Urinary bladder (tissue), 4 donors: ENCODE measurements around the gene CFAP97D2. TPM values are rescaled to one million over a fixed set of nuclear protein-coding genes. Genes with fewer than 3 reads are reported as not detected.
"Not testable (repeated sequence)": the region's sequence is repeated elsewhere in the genome, so short reads cannot be mapped to it uniquely, and the experiment has no call there.

Source experiments
- DNase-seq: peaks from one replicate; pipeline ENCODE4 v3.0.0-alpha.2; 2015; ENCODE audit errors: extremely low spot score
- H3K27ac ChIP-seq: one replicate; pipeline ENCODE4 v1.5.1; 2013; ENCODE audit warnings: low read depth, mild to moderate bottlenecking, moderate library complexity
- H3K36me3 ChIP-seq: one replicate; pipeline ENCODE4 v1.6.1; 2013; ENCODE audit warnings: mild to moderate bottlenecking, moderate library complexity; ENCODE audit not compliant: insufficient read depth
- H3K4me1 ChIP-seq: one replicate; pipeline ENCODE4 v1.6.1; 2013; ENCODE audit warnings: mild to moderate bottlenecking, moderate library complexity; ENCODE audit not compliant: insufficient read depth
- H3K4me3 ChIP-seq: one replicate; pipeline ENCODE4 v1.5.1; 2013; ENCODE audit warnings: low read depth, low read length
- WGBS: extraction: QIAGEN DNeasy Blood & Tissue Kit; methylation state at CpG from one replicate; pipeline ENCODE4 v1.1.7; 2013; 5-methylcytosine and 5-hydroxymethylcytosine counted together
- polyA plus RNA-seq: library from polyadenylated mRNA; stranded (reverse); fragments of 200-250 nt; gene quantifications from one replicate; pipeline ENCODE4 v1.2.3, GENCODE V29; 2013
- total RNA-seq: library from RNA; depleted of rRNA; stranded (reverse); fragments of >200 nt; gene quantifications from one replicate; pipeline ENCODE4 v1.2.3, GENCODE V29; 2014
- donor health status: healthy with polysubstance abuse.
- donor health status: healthy.

CFAP97D2 gene
- total RNA-seq: not detected
- polyA plus RNA-seq: not detected

- Histone ChIP-seq H3K4me1 (peaks cover 2% of the 10 kb centered on the region), H3K36me3 (no peaks in the 10 kb centered on the region), H3K27ac (no peak within 1 kb of the TSS), H3K4me3 (no peak within 1 kb of the TSS)
- 47% methylated on average over 13 of the region's 13 CpGs for WGBS
- DNase-seq: no peak
Measured at GRCh38 chr13:114179087-114179658, at the start of gene CFAP97D2. Gene CFAP97D2 (plus strand): TSS chr13:114179257. CDS start chr13:114179331, 74 bp downstream.

- 67% methylated on average over 9 of the region's 9 CpGs for WGBS
- peaks cover 3% of the 10 kb centered on the region for H3K4me1 ChIP-seq
- DNase-seq: no peak
Measured at GRCh38 chr13:114129649-114130062, 49.4 kb upstream of the CFAP97D2 start.

GRCh38 chr13:114130131-114130836 lies 48.8 kb upstream of the CFAP97D2 start:
- Histone ChIP-seq H3K4me3 (peak overlapping the region; percentile 84), H3K27ac (peak overlapping the region; percentile 76), H3K36me3 (no peaks in the 10 kb centered on the region), H3K4me1 (peaks cover 3% of the 10 kb centered on the region)
- no peak for DNase-seq
- WGBS: 37% methylated on average over 18 of the region's 18 CpGs

More at GRCh38 chr13:114129649-114130062, 49.4 kb upstream of the CFAP97D2 start:
- Histone ChIP-seq H3K27ac (no peak overlapping the region), H3K4me3 (no peak overlapping the region), H3K36me3 (no peaks in the 10 kb centered on the region)

- peaks cover 3% of the 10 kb centered on the region for H3K4me1 ChIP-seq
- H3K36me3 ChIP-seq: no peaks in the 10 kb centered on the region
- peak overlapping the region; percentile 84 for H3K4me3 ChIP-seq
- WGBS: 3% methylated on average over 30 of the region's 30 CpGs
- H3K27ac ChIP-seq: peak overlapping the region; percentile 76
- DNase-seq: no peak
Measured at GRCh38 chr13:114130837-114131582, 48.0 kb upstream of the CFAP97D2 start.

GRCh38 chr13:114131583-114132418 lies 47.3 kb upstream of the CFAP97D2 start:
- no peak for DNase-seq
- Histone ChIP-seq H3K4me1 (peaks cover 3% of the 10 kb centered on the region), H3K27ac (peak overlapping the region; percentile 76), H3K4me3 (peak overlapping the region; percentile 84), H3K36me3 (no peaks in the 10 kb centered on the region)
- WGBS: under 1% methylated on average over 95 of the region's 95 CpGs

GRCh38 chr13:114132419-114133121 lies 46.5 kb upstream of the CFAP97D2 start, which contains the start of gene RASA3:
Gene RASA3 (minus strand): TSS chr13:114132623. CDS start chr13:114132489, 134 bp downstream.
- no peak for DNase-seq
- WGBS: under 1% methylated on average over 81 of the region's 81 CpGs

GRCh38 chr13:114133126-114133525 lies 45.9 kb upstream of the CFAP97D2 start:
- not testable (repeated sequence) for H3K4me1 ChIP-seq, H3K36me3 ChIP-seq, H3K4me3 ChIP-seq, DNase-seq, H3K27ac ChIP-seq
- 36% methylated on average over 7 of the region's 9 CpGs for WGBS

More at GRCh38 chr13:114132419-114133121, 46.5 kb upstream of the CFAP97D2 start, which contains the start of gene RASA3:
- Histone ChIP-seq H3K4me1 (peaks cover 3% of the 10 kb centered on the region), H3K36me3 (no peaks in the 10 kb centered on the region), H3K4me3 (peak within 1 kb of the TSS; percentile 84), H3K27ac (peak within 1 kb of the TSS; percentile 76)

GRCh38 chr13:114133552-114133951 lies 45.5 kb upstream of the CFAP97D2 start:
- not testable (repeated sequence) for H3K4me1 ChIP-seq, H3K27ac ChIP-seq, DNase-seq, H3K4me3 ChIP-seq, H3K36me3 ChIP-seq
- 54% methylated on average over 7 of the region's 7 CpGs for WGBS

GRCh38 chr13:114134111-114134943 lies 44.7 kb upstream of the CFAP97D2 start:
- Histone ChIP-seq H3K4me3 (no peak overlapping the region), H3K36me3 (no peaks in the 10 kb centered on the region), H3K27ac (no peak overlapping the region), H3K4me1 (peaks cover 3% of the 10 kb centered on the region)
- 43% methylated on average over 21 of the region's 21 CpGs for WGBS
- DNase-seq: no peak

- WGBS: 67% methylated on average over 12 of the region's 12 CpGs
- peaks cover 2% of the 10 kb centered on the region for H3K4me1 ChIP-seq
- no peak overlapping the region for H3K27ac ChIP-seq
- no peak overlapping the region for H3K4me3 ChIP-seq
- DNase-seq: no peak
- no peaks in the 10 kb centered on the region for H3K36me3 ChIP-seq
Measured at GRCh38 chr13:114134944-114135610, 44.0 kb upstream of the CFAP97D2 start.

- no peak overlapping the region for H3K4me3 ChIP-seq
- H3K36me3 ChIP-seq: no peaks in the 10 kb centered on the region
- DNase-seq: no peak
- no peak overlapping the region for H3K27ac ChIP-seq
- H3K4me1 ChIP-seq: no peaks in the 10 kb centered on the region
- WGBS: 94% methylated on average over 15 of the region's 15 CpGs
Measured at GRCh38 chr13:114135731-114136171, 43.3 kb upstream of the CFAP97D2 start.
